NT2/D1 (cell line): ENCODE results near the gene KLHL29.

Source experiments
- SUZ12 ChIP-seq: IDR thresholded peaks from 2 replicates; pipeline ENCODE4 v1.6.1; 2011; ENCODE audit not compliant: insufficient read length, insufficient read depth; ENCODE audit errors: extremely low read depth
- YY1 ChIP-seq: IDR thresholded peaks from 2 replicates; pipeline ENCODE4 v1.6.1; 2011; ENCODE audit not compliant: insufficient read length, insufficient read depth
- ZNF274 ChIP-seq: IDR thresholded peaks from 2 replicates; pipeline ENCODE4 v1.6.1; 2011; ENCODE audit warnings: mild to moderate bottlenecking, low read depth, low read length

DNA sequence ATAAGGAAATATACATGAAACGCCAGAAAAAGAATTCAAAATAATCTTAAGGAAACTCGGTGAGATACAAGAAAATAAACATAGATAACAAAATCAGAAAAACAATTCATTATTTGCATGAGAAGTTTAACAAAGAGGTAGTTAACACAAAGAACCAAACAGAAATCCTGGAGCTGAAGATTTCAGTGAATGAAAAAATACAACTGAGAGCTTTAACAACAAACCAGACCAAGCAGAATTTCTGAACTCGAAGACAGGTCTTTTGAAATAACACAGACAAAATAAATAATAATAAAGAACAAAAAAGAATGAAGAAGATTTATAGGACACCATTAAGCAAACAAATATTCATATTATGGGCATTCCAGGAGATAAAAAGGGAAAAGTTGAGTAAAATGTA, 337.3 kb downstream of the KLHL29 start:
- TF ChIP-seq YY1 (no peak), ZNF274 (no peak), SUZ12 (no peak)
